Measurements from ENCODE around the gene HES7. TPM values are rescaled to one million over a fixed set of nuclear protein-coding genes. Genes with fewer than 3 reads are reported as not detected.

HES7 gene
- total RNA-seq, 3 donors from 2014 or later (not counting 1 experiment from before 2014, with no cell fraction given): 0.50 to 0.77 (median 0.61) TPM

DNA sequence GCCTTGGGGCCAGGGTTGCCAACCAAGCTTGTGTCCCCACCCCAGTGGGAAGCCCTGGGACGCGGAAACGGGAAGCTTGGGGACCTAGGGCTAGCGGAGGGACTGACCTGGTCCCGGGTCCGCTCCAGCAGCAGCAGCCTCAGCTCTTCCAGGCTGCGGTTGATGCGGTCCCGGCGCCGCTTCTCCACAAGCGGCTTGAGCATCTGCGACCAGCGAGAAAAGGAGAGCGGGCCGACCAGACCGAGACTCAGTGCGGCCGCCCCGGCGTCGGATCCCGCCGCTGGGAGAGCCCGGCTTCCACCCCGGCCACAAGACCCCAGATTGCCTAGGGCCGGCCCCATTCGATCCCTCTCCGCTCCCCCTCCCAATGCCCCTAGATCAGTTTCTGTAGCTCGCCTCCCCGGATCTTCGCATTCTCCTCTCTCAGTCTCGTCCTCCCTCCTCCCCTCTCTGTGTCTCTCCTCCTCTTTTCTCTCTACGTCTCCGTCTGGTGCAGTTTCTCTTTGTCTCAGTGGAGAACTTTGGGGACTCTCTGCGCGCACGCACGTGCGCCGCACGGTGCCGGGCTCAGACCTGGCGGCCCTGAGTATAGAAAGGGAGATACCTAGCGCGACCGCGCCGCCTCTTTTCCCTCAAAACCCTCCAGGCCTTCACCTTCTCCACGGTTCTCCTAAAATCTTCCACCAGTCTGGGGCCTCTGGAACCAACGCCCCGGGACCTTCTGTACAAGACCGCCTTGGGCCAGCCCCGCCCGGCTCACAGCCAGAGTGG, 797 bp downstream of the HES7 start:
- peaks cover 33% of the 10 kb centered on the region for H3K27me3 ChIP-seq (ENCODE audit: control insufficient read depth, insufficient read depth, low read length)

DNA sequence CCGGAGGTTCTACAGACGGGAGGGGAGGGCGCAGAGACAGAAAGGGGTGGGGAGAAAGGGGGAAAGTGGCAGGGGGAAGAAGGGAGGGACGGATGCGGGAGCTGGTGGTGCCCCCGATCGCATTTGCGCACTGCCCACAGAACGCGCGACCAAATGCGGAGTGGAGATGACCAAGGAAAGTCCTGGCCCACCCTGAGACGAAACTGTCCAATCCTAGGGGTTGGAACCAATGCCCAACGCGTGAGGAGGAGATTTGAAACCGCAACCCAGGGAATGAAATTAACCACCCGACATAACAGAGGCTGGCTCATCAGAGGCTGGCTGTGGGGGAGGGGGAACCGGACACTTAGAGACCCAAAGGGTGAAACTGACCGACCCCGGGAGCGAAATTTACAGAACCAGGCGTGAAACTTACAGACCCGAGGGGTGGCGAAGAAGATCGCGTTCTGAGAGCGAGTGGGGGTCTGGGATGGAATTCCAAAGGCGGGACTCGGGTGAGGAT, 1.4 kb downstream of the HES7 start:
- Mint-ChIP-seq H3K36me3 (peaks cover 12% of the 10 kb centered on the region), H3K4me1 (peaks cover 88 to 91% of the 10 kb centered on the region in 2 donors), H3K27ac (peak overlapping the region in 1 of 2 donors; percentile 98), H3K27me3 (ENCODE audit: low read depth in 2 of 2) (peaks cover 52 to 62% of the 10 kb centered on the region in 2 donors), H3K9me3 (peaks cover 0 to 2% of the 10 kb centered on the region in 2 donors), H3K4me3 (peak overlapping the region; percentile 93)
- H3K27me3 ChIP-seq (ENCODE audit: control insufficient read depth, insufficient read depth, low read length): peaks cover 34% of the 10 kb centered on the region
- DNase-seq: peak in 1 of 2 donors; percentile 43
- WGBS (ENCODE audit: insufficient coverage): 1% methylated on average over 29 of the region's 29 CpGs
- no peak overlapping the region for H3K27ac ChIP-seq (ENCODE audit: low read length)
- TF ChIP-seq, protein P1, sequence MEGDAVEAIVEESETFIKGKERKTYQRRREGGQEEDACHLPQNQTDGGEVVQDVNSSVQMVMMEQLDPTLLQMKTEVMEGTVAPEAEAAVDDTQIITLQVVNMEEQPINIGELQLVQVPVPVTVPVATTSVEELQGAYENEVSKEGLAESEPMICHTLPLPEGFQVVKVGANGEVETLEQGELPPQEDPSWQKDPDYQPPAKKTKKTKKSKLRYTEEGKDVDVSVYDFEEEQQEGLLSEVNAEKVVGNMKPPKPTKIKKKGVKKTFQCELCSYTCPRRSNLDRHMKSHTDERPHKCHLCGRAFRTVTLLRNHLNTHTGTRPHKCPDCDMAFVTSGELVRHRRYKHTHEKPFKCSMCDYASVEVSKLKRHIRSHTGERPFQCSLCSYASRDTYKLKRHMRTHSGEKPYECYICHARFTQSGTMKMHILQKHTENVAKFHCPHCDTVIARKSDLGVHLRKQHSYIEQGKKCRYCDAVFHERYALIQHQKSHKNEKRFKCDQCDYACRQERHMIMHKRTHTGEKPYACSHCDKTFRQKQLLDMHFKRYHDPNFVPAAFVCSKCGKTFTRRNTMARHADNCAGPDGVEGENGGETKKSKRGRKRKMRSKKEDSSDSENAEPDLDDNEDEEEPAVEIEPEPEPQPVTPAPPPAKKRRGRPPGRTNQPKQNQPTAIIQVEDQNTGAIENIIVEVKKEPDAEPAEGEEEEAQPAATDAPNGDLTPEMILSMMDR (IDR thresholded peaks at IDR 0.05): no peak
- no peaks in the 10 kb centered on the region for H3K36me3 ChIP-seq (ENCODE audit: control insufficient read depth, insufficient read depth, low read length)
- peaks cover 83% of the 10 kb centered on the region for H3K4me1 ChIP-seq (ENCODE audit: control insufficient read depth, insufficient read depth, low read length)
- intact Hi-C loops (cut with micrococcal nuclease): no loop called here
- H3K9me3 ChIP-seq (ENCODE audit: control insufficient read depth, insufficient read depth, low read length): no peaks in the 10 kb centered on the region
- ATAC-seq: no peak
- H3K4me3 ChIP-seq (ENCODE audit: low read length): peak overlapping the region; percentile 22

More for the DNA sequence above, 797 bp downstream of the HES7 start:
- TF ChIP-seq, protein P1 (IDR thresholded peaks at IDR 0.05): no peak
- Histone ChIP-seq H3K4me3 (ENCODE audit: low read length) (peak overlapping the region; percentile 22), H3K9me3 (ENCODE audit: control insufficient read depth, insufficient read depth, low read length) (no peaks in the 10 kb centered on the region), H3K36me3 (ENCODE audit: control insufficient read depth, insufficient read depth, low read length) (no peaks in the 10 kb centered on the region), H3K27ac (ENCODE audit: low read length) (no peak overlapping the region), H3K4me1 (ENCODE audit: control insufficient read depth, insufficient read depth, low read length) (peaks cover 77% of the 10 kb centered on the region)
- ATAC-seq (no peak), DNase-seq (peak in 1 of 2 donors; percentile 74)
- H3K36me3 Mint-ChIP-seq: peaks cover 12% of the 10 kb centered on the region
- intact Hi-C loops (cut with micrococcal nuclease): no loop called here
- peaks cover 82 to 84% of the 10 kb centered on the region in 2 donors for H3K4me1 Mint-ChIP-seq
- H3K9me3 Mint-ChIP-seq: peaks cover 0 to 2% of the 10 kb centered on the region in 2 donors
- peak overlapping the region; percentile 53 to 98 for H3K27ac Mint-ChIP-seq
- peak overlapping the region; percentile 93 for H3K4me3 Mint-ChIP-seq
- H3K27me3 Mint-ChIP-seq (ENCODE audit: low read depth in 2 of 2): peaks cover 52 to 59% of the 10 kb centered on the region in 2 donors
- under 1% methylated on average over 55 of the region's 55 CpGs for WGBS (ENCODE audit: insufficient coverage)

DNA sequence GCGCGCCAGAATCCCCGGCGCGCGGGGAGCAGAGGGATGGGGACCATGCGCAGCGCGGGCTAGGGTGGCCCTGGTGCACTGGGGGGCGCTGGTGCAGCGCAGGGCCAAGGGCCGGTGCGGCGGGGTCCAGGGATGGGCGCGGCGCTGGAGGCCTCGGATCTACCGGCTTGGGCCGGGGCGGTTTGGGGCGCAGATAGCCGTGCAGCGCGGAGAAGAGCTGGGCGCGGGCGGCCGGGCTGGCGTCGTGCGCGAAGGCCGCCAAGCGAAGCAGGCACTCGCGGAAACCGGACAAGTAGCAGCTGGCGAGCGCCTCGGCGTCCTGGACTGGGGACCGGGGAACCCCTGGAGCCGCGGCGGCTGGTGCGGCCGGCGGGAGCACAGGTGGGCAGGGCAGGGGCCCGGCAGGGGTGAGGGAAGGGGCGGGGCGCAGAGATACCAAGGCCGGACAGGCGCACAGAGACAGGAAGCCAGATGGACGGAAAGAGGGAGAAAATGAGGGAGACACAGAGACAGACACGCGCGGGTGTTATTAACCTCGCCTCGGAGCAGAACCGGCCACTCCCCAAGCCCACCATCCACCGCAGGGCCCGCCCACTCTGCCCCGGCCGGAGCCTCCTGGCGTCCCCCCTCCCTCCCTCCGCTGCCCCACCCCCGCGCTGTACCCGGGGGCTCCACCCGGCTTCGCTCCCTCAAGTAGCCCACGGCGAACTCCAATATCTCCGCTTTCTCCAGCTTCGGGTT, 2.1 kb downstream of the HES7 start:
- under 1% methylated on average over 76 of the region's 76 CpGs for WGBS (ENCODE audit: insufficient coverage)
- Mint-ChIP-seq H3K27ac (peak overlapping the region in 1 of 2 donors; percentile 98), H3K4me1 (peaks cover 82 to 85% of the 10 kb centered on the region in 2 donors), H3K36me3 (peaks cover 12% of the 10 kb centered on the region), H3K9me3 (peaks cover 0 to 2% of the 10 kb centered on the region in 2 donors), H3K27me3 (ENCODE audit: low read depth in 2 of 2) (peaks cover 45 to 57% of the 10 kb centered on the region in 2 donors), H3K4me3 (peak overlapping the region; percentile 93)
- TF ChIP-seq, protein P1 (IDR thresholded peaks at IDR 0.05): peak; percentile 57
- Histone ChIP-seq H3K27me3 (ENCODE audit: control insufficient read depth, insufficient read depth, low read length) (peaks cover 39% of the 10 kb centered on the region), H3K4me3 (ENCODE audit: low read length) (peak overlapping the region; percentile 22), H3K27ac (ENCODE audit: low read length) (no peak overlapping the region), H3K9me3 (ENCODE audit: control insufficient read depth, insufficient read depth, low read length) (no peaks in the 10 kb centered on the region), H3K36me3 (ENCODE audit: control insufficient read depth, insufficient read depth, low read length) (no peaks in the 10 kb centered on the region), H3K4me1 (ENCODE audit: control insufficient read depth, insufficient read depth, low read length) (peaks cover 84% of the 10 kb centered on the region)
- intact Hi-C loops (cut with micrococcal nuclease): no loop called here
- DNase-seq (peak; percentile 57 to 69), ATAC-seq (peak; percentile 10 to 29 (median 28))
